H9 (cell line): ENCODE results near the gene KCTD4. TPM values are rescaled to one million over a fixed set of nuclear protein-coding genes. Genes with fewer than 3 reads are reported as not detected.
A peak's percentile ranks its signal among the peaks of the same experiment; 100 is the strongest.

ENCODE experiments used
- DNase-seq: peaks from one replicate; pipeline ENCODE4 v3.0.0-alpha.2; 2017
- H2AFZ ChIP-seq: one replicate; pipeline ENCODE4 v1.6.1; 2013; ENCODE audit warnings: mild to moderate bottlenecking, low read length, control low read depth, moderate library complexity
- H2AK5ac ChIP-seq: 2 replicates; pipeline ENCODE4 v1.6.1; 2013; ENCODE audit warnings: low read length, control low read depth, mixed read lengths; ENCODE audit not compliant: insufficient read length
- H2BK120ac ChIP-seq: one replicate; pipeline ENCODE4 v1.6.1; 2013; ENCODE audit warnings: low read depth, mild to moderate bottlenecking, low read length, control low read depth, inconsistent platforms; ENCODE audit not compliant: poor library complexity, severe bottlenecking
- H2BK12ac ChIP-seq: 2 replicates; pipeline ENCODE4 v1.6.1; 2013; ENCODE audit warnings: low read length, control low read depth, mixed read lengths, low read depth; ENCODE audit not compliant: insufficient read length
- H2BK15ac ChIP-seq: 2 replicates; pipeline ENCODE4 v1.6.1; 2013; ENCODE audit warnings: low read depth, low read length, control low read depth
- H2BK20ac ChIP-seq: one replicate; pipeline ENCODE4 v1.6.1; 2013; ENCODE audit warnings: low read depth, mild to moderate bottlenecking, low read length, control low read depth, inconsistent platforms; ENCODE audit not compliant: poor library complexity, severe bottlenecking
- H2BK5ac ChIP-seq: 2 replicates; pipeline ENCODE4 v1.6.1; 2013; ENCODE audit warnings: low read length, control low read depth, mixed read lengths; ENCODE audit not compliant: insufficient read length
- H3K14ac ChIP-seq: 2 replicates; pipeline ENCODE4 v1.6.1; 2013; ENCODE audit warnings: low read length, control low read depth; ENCODE audit not compliant: insufficient read depth
- H3K18ac ChIP-seq: 2 replicates; pipeline ENCODE4 v1.6.1; 2013; ENCODE audit warnings: low read depth, mild to moderate bottlenecking, mixed read lengths, low read length, control low read depth; ENCODE audit not compliant: insufficient read length
- H3K23ac ChIP-seq: 2 replicates; pipeline ENCODE4 v1.6.1; 2013; ENCODE audit warnings: low read length, control low read depth, mixed read lengths, low read depth; ENCODE audit not compliant: insufficient read length
- H3K23me2 ChIP-seq: 2 replicates; pipeline ENCODE4 v1.6.1; 2013; ENCODE audit warnings: low read depth, mild to moderate bottlenecking, mixed read lengths, low read length, control low read depth; ENCODE audit not compliant: insufficient read length, poor library complexity, severe bottlenecking
- H3K27ac ChIP-seq: 2 replicates; pipeline ENCODE4 v1.5.1; 2013; ENCODE audit warnings: low read length, control low read depth, mixed read lengths, low read depth; ENCODE audit not compliant: insufficient read length
- H3K27me3 ChIP-seq: 2 replicates; pipeline ENCODE4 v1.6.1; 2013; ENCODE audit warnings: low read length, control low read depth, inconsistent platforms; ENCODE audit not compliant: insufficient read depth
- H3K4ac ChIP-seq: 2 replicates; pipeline ENCODE4 v1.6.1; 2013; ENCODE audit warnings: low read depth, mild to moderate bottlenecking, control low read depth, inconsistent platforms, low read length, moderate library complexity
- H3K4me1 ChIP-seq: 2 replicates; pipeline ENCODE4 v1.6.1; 2013; ENCODE audit warnings: low read length, control low read depth, inconsistent platforms; ENCODE audit not compliant: insufficient read depth
- H3K4me2 ChIP-seq: 2 replicates; pipeline ENCODE4 v1.6.1; 2013; ENCODE audit warnings: low read length, control low read depth, mixed read lengths; ENCODE audit not compliant: insufficient read length, insufficient read depth
- H3K56ac ChIP-seq: 2 replicates; pipeline ENCODE4 v1.6.1; 2013; ENCODE audit warnings: low read depth, mild to moderate bottlenecking, mixed read lengths, low read length, control low read depth; ENCODE audit not compliant: insufficient read length
- H3K79me1 ChIP-seq: 2 replicates; pipeline ENCODE4 v1.6.1; 2013; ENCODE audit warnings: low read depth, mild to moderate bottlenecking, moderate library complexity, low read length, control low read depth, inconsistent platforms; ENCODE audit not compliant: insufficient read depth, poor library complexity, severe bottlenecking
- H3K79me2 ChIP-seq: 2 replicates; pipeline ENCODE4 v1.6.1; 2013; ENCODE audit warnings: low read length, control low read depth, inconsistent platforms; ENCODE audit not compliant: insufficient read depth
- H3K9ac ChIP-seq: 2 replicates; pipeline ENCODE4 v1.6.1; 2013; ENCODE audit warnings: low read length, control low read depth, mixed read lengths; ENCODE audit not compliant: insufficient read length; ENCODE audit errors: extremely low read depth
- H3K9me3 ChIP-seq: one replicate; pipeline ENCODE4 v1.6.1; 2013; ENCODE audit warnings: low read depth, low read length, inconsistent platforms; ENCODE audit not compliant: control insufficient read depth
- H3T11ph ChIP-seq: one replicate; pipeline ENCODE4 v1.6.1; 2013; ENCODE audit warnings: mild to moderate bottlenecking, low read length, control low read depth, inconsistent platforms
- H4K20me1 ChIP-seq: one replicate; pipeline ENCODE4 v1.6.1; 2013; ENCODE audit not compliant: control insufficient read depth, insufficient read length, insufficient read depth
- H4K5ac ChIP-seq: 2 replicates; pipeline ENCODE4 v1.6.1; 2013; ENCODE audit warnings: low read depth, mild to moderate bottlenecking, mixed read lengths, low read length, control low read depth; ENCODE audit not compliant: insufficient read length
- H4K8ac ChIP-seq: replicated peaks from 2 replicates; pipeline ENCODE4 v1.6.1; 2013; ENCODE audit warnings: low read length, control low read depth, mixed read lengths, low read depth; ENCODE audit not compliant: insufficient read length
- H4K91ac ChIP-seq: 2 replicates; pipeline ENCODE4 v1.6.1; 2013; ENCODE audit warnings: low read depth, mild to moderate bottlenecking, moderate library complexity, mixed read lengths, low read length, control low read depth; ENCODE audit not compliant: insufficient read length
- H3K27ac Mint-ChIP-seq, 3 experiments: 2 replicates in 2 of 3; 3 replicates in 1 of 3; pipeline ENCODE4 v1.8.0; 2020 to 2021; ENCODE audit warnings: mixed read lengths in 3 of 3, mild to moderate bottlenecking in 1 of 3, moderate library complexity in 1 of 3
- H3K27me3 Mint-ChIP-seq: 2 replicates; pipeline ENCODE4 v1.8.0; 2021; ENCODE audit warnings: low read depth, mild to moderate bottlenecking, moderate library complexity, mixed read lengths
- H3K36me3 Mint-ChIP-seq, 3 experiments: 2 replicates in 2 of 3; 3 replicates in 1 of 3; pipeline ENCODE4 v1.8.0; 2020 to 2021; ENCODE audit warnings: low read depth in 3 of 3, mixed read lengths in 3 of 3; ENCODE audit not compliant: insufficient read depth in 1 of 3
- H3K4me1 Mint-ChIP-seq, 2 experiments: 2 replicates each; pipeline ENCODE4 v1.8.0; 2020; ENCODE audit warnings: mixed read lengths in 2 of 2
- H3K4me3 Mint-ChIP-seq, 2 experiments: 2 replicates in 1 of 2; 3 replicates in 1 of 2; pipeline ENCODE4 v1.8.0; 2020 to 2021; ENCODE audit warnings: mild to moderate bottlenecking in 2 of 2, mixed read lengths in 2 of 2, moderate library complexity in 1 of 2
- H3K9me3 Mint-ChIP-seq, 2 experiments: 2 replicates in 1 of 2; 3 replicates in 1 of 2; pipeline ENCODE4 v1.8.0; 2020; ENCODE audit warnings: mild to moderate bottlenecking in 2 of 2, mixed read lengths in 2 of 2, moderate library complexity in 1 of 2
- CTCF ChIP-seq: fragments of 200-600 bp; sonication (generic); conservative IDR thresholded peaks from 3 replicates; pipeline ENCODE4 v1.8.0; 2021; ENCODE audit warnings: antibody characterized with exemption, mild to moderate bottlenecking
- WGBS: extraction: QIAGEN DNeasy Blood & Tissue Kit; methylation state at CpG from one replicate; pipeline ENCODE4 v1.1.7; 2013; ENCODE audit warnings: missing lambda C conversion rate, low lambda C conversion rate, mixed read lengths; ENCODE audit not compliant: insufficient read length; ENCODE audit errors: extremely low coverage; 5-methylcytosine and 5-hydroxymethylcytosine counted together
- total RNA-seq: library from RNA; stranded (reverse); gene quantifications from 2 replicates; pipeline ENCODE4 v1.2.1, GENCODE V29; 2021

KCTD4 gene
- total RNA-seq, 1 experiment from 2014 or later: not detected

GRCh38 chr13:45225370-45225769 is 24.5 kb upstream of the KCTD4 start:
- no peak for TF ChIP-seq CTCF

More at GRCh38 chr13:45225370-45225769, 24.5 kb upstream of the KCTD4 start:
- Histone ChIP-seq H4K91ac (no peak overlapping the region), H3K23ac (no peak overlapping the region), H3K9me3 (no peaks in the 10 kb centered on the region), H2AK5ac (no peak overlapping the region), H3K4ac (no peak overlapping the region), H3K79me1 (no peaks in the 10 kb centered on the region), H3K27me3 (no peaks in the 10 kb centered on the region), H3T11ph (no peak overlapping the region), H3K27ac (no peak overlapping the region), H4K5ac (no peak overlapping the region), H3K18ac (no peak overlapping the region), H2AFZ (no peak overlapping the region), H2BK15ac (no peak overlapping the region), H2BK12ac (no peak overlapping the region), H3K56ac (no peak overlapping the region), H3K4me1 (no peaks in the 10 kb centered on the region), H3K79me2 (no peaks in the 10 kb centered on the region), H3K4me2 (no peak overlapping the region), H3K23me2 (no peaks in the 10 kb centered on the region), H3K14ac (no peak overlapping the region), H2BK20ac (no peak overlapping the region), H4K8ac (no peak overlapping the region), H2BK5ac (no peak overlapping the region), H4K20me1 (no peaks in the 10 kb centered on the region), H2BK120ac (no peak overlapping the region), H3K9ac (no peak overlapping the region)
- DNase-seq: no peak
- 0 out of 7 replicates have a peak overlapping the region, but pooled peaks of 1 of the 3 experiments have one; percentile 26 for H3K27ac Mint-ChIP-seq
- H3K4me3 Mint-ChIP-seq: no peak overlapping the region
- H3K4me1 Mint-ChIP-seq: peaks cover 8 to 20% of the 10 kb centered on the region in 2 experiments
- WGBS: no CpG with 5 or more reads among the region's 4 CpGs
- no peaks in the 10 kb centered on the region for H3K27me3 Mint-ChIP-seq
- no peaks in the 10 kb centered on the region for H3K9me3 Mint-ChIP-seq
- peaks cover 0 to 3% (median 0%) of the 10 kb centered on the region in 3 experiments; a peak in 1 of 7 replicates for H3K36me3 Mint-ChIP-seq
